Activated T-helper 9 cell treated with anti-CD3 and anti-CD28 coated beads, Interleukin-2, amount 50 U/mL, for 16 hours (primary cell): ENCODE measurements around the gene TADA2B.
"Not testable (repeated sequence)": the region's sequence is repeated elsewhere in the genome, so short reads cannot be mapped to it uniquely, and the experiment has no call there.

ENCODE experiments used
- DNase-seq: peaks from one replicate; pipeline ENCODE4 v3.0.0-alpha.2; 2020; ENCODE audit warnings: low read depth

The TADA2B gene

GRCh38 chr4:7060346-7061150, 17.4 kb downstream of the TADA2B start:
- DNase-seq: no peak

DNA sequence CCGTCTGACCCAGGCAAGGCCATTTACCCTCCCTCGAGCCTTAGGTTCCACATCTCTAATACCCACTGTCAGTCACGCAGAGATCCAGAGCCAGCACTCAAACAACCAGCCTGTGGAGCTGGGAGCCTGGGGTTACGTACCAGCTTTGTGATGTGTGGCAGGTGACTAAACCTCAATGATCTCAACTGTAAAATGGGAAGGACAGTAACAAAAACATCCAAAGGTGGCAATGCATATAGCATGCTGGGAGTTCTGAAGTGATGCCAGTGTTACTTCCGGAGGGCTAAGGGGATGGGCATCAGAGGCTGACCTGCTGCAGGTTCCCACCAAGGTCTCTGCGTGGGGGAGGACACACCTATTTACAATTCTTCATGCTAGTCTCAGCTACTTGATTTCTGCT, 18.6 kb downstream of the TADA2B start:
- DNase-seq: no peak

DNA sequence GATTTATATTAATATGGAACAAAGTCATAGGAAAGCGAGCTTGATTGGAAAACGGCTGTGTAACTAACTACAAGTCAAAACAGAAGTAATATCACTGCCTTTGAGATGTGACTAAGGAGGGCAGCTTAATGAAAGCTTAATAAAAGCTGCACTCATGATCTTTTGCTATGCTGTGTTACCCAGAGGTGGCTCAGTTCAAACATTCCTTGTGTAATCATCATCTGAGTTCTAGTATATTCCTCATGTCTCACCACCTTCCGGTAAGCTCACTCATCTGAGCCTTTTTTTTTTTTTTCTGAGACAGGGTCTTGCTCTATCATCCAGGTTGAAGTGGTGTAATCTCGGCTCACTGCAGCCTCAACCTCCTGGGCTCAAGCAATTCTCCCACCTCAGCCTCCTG, 19.6 kb downstream of the TADA2B start:
- DNase-seq: no peak

DNA sequence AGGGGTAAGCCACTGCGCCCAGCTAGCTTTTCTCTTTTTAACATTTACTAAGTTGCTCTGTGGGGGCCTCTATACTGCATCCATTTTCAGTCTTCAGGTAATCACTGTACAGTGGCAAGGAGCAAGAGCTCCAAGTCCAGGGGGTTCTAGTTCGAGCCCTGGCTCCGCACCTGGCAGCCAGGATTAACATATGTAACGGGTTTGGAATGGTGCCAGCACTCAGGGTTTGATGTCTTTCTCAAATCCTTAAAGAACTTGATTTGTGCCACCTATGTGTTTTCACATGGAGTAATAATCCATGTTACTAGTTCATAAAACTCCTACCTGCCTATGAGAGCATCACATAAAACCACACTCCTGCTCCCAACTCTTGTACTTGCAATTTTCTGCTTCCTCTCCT, 20.2 kb downstream of the TADA2B start:
- DNase-seq: no peak

- DNase-seq: no peak
Measured at GRCh38 chr4:7066006-7066405, 22.8 kb downstream of the TADA2B start.

- DNase-seq: no peak
Measured at GRCh38 chr4:7066493-7066892, 23.3 kb downstream of the TADA2B start.

GRCh38 chr4:7067126-7067451, 23.9 kb downstream of the TADA2B start:
- no peak for DNase-seq

GRCh38 chr4:7067452-7068278, 24.5 kb downstream of the TADA2B start, which contains the start of gene GRPEL1:
Gene GRPEL1, minus strand, starts transcription at chr4:7068064. Its CDS starts 32 bp downstream, at chr4:7068032.
- DNase-seq: peak; percentile 100

DNA sequence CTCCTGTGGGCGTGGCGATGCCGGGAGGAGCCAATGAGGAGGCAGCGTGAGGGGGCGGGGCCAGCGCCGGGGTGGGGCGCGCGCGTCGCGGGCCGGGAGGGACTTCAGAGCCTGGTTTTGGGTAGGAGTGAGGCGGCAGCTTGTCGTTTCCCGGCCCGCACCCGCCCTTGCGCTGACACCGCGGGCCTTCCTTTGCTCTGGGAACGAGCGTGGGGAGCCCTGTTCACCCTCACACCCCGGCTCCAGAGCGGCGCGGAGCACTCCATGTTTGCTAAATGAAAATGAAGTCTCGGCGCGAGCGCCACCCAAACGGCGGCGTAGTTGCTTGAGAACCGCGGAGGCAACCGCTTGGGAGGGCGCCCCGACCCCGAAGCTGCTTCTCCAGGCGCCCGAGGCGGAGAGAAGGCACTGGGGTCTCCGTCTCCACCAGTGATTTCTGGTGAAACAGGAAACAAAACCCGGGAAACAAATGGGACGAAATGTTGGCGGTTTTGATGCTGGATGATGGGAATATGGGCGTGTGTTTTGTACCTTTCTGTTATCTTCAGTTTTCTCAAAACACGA, 25.2 kb downstream of the TADA2B start:
- DNase-seq: no peak

DNA sequence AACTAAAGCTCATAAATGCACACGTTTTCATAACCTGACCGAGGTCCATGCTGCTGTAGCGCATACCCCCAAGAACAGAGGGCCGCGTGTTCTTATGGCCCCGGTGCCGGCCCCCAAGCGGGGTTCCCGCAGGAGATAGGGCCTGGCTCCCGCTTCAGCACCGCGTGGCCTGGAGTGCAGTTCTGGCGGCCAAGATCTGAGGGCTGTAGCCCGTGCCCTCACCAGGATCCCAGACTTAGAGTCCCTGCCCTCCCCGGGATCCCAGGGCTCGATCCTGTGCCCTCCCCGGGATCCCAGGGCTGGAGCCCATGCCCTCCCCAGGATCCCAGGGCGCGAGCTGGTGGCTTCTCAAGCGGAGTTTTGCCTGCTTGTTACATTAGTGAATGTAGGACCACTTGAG, 25.7 kb downstream of the TADA2B start:
- no peak for DNase-seq

GRCh38 chr4:7070729-7071511, 27.7 kb downstream of the TADA2B start:
- peak; percentile 78 for DNase-seq

GRCh38 chr4:7073059-7073458, 29.9 kb downstream of the TADA2B start:
- no peak for DNase-seq

- DNase-seq: no peak
Measured at GRCh38 chr4:7073526-7074390, 30.6 kb downstream of the TADA2B start.

DNA sequence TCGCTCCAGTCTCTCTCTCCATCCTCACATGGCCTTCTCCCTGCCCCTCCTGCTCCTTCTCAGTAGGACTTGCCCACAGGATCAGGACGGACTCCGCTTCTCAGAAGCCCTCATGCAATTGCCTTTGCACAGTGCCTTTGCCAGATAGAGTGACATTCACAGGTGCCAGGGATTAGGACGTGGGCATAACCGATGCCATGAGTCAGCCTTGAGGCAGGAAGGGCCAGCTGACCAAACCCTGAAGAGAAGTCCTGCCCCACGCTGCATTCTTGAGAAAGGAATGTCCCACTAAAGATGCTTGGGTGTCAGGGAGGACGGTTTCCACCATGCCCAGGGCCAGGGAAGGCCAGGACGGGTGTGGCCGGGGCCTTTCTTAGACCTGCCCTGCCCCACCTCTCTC, 31.3 kb downstream of the TADA2B start:
- no peak for DNase-seq

DNA sequence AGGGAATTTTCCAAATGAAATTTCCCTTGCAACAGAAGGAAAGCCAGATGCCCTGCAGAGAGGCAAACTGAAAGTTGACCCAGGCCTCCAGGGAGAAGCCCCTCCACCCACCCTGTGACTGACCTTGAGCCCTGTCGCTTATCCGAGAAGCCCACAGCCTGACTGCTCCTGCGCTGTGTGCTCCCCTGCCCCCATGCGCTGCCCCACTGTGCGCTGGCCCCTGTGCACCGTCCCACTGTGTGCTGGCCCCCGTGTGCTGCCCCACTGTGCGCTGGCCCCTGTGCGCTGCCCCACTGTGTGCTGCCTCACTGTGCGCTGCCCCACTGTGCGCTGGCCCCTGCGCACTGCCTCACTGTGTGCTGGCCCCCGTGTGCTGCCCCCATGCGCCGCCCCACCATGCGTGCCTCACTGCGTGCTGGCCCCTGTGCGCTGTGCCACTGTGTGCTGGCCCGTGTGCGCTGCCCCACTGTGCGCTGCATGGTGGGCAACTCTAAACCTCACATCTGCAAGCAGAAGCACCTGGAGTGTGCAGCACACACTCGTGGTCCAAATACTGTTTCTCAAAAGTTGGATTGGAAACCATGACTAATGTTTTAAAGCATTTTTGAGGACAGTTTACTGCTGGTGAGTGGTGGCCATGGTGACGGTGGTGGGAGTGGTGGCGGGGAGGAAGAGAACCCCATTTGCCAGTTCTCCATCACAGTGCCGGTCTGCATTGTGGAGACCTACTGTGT, 33.0 kb downstream of the TADA2B start:
- no peak for DNase-seq

- DNase-seq: no peak
Measured at GRCh38 chr4:7076696-7077082, 33.5 kb downstream of the TADA2B start.

GRCh38 chr4:7077371-7077770, 34.2 kb downstream of the TADA2B start:
- DNase-seq: no peak

DNA sequence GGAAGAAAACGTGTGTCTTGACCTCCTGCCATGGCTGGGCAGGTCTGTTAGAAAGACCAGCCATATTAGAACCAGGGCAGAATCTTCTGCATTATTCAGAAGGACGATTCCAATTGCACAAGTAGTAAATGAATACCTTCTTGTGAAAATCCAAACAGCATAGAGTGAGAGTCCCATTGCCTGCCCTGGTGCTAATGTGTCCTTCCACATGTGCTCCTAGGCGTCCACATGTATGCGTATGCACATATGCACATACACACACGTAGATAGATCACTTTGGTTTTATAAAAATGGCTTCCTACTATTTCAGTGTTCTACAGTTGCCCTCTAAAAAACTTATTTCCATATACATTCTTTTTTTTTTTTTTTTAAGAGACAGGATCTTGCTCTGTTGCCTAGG, 34.9 kb downstream of the TADA2B start:
- DNase-seq: no peak

GRCh38 chr4:7079483-7079882, 36.3 kb downstream of the TADA2B start:
- DNase-seq: not testable (repeated sequence)

GRCh38 chr4:7079909-7080308, 36.7 kb downstream of the TADA2B start:
- not testable (repeated sequence) for DNase-seq
